ENCODE measurements around the gene SLC49A4. TPM values are rescaled to one million over a fixed set of nuclear protein-coding genes. Genes with fewer than 3 reads are reported as not detected.

The SLC49A4 gene
- total and polyA plus RNA-seq, 2 of the 8 experiments (the other 6 are each of a cell fraction or from before 2014, with no cell fraction given), result 9.5 to 10.2 TPM

- no peak overlapping the region; the same call in 1 of the 2 replicates for H2AK5ac ChIP-seq (ENCODE audit: low read depth, low read length)
- no peak overlapping the region for H3K9ac ChIP-seq (replicated peaks in 1 of 4; ENCODE audit: extremely low read depth in 1 of 4, low read depth in 3 of 4, low read length in 3 of 4)
- POLR2A ChIA-PET (ENCODE audit: partially characterized antibody), result interaction anchor here (0.8 to 1.2 kb wide), 8 partner anchors 14 to 376 kb away, joined by 3 to 5 read pairs (median 3); partner anchors contain the start of genes FAM162A and HSPBAP1
- no peak overlapping the region for H3K23ac ChIP-seq (ENCODE audit: insufficient read length)
- peak overlapping the region; percentile 16 to 21 for H3K4me2 ChIP-seq (ENCODE audit: insufficient read depth in 1 of 2, low read depth in 2 of 2, low read length in 2 of 2)
- no peaks in the 10 kb centered on the region for H3K9me3 ChIP-seq (ENCODE audit: insufficient read depth in 2 of 2, low read depth in 1 of 2, low read length in 1 of 2)
- H4K8ac ChIP-seq (ENCODE audit: extremely low read depth, insufficient read depth, low read length), result no peak overlapping the region
- no peaks in the 10 kb centered on the region for H3K79me1 ChIP-seq (ENCODE audit: low read depth, low read length)
- peak overlapping the region; percentile 43; the same call in 1 of the 2 replicates for H3K27ac ChIP-seq (ENCODE audit: low read depth, low read length)
- H2BK12ac ChIP-seq (ENCODE audit: low read depth, low read length), result peak overlapping the region; percentile 90
- H3K56ac ChIP-seq (replicated peaks; ENCODE audit: insufficient read length, low read depth, low read length), result no peak overlapping the region
- H2BK5ac ChIP-seq (ENCODE audit: low read depth, low read length), result peak overlapping the region; percentile 82
- H2BK120ac ChIP-seq (replicated peaks; ENCODE audit: low read depth, low read length), result peak overlapping the region; percentile 87
- DNase-seq (ENCODE audit: low read depth in 1 of 2, low spot score in 2 of 2), result peak; percentile 53 to 56
- H2AFZ ChIP-seq (ENCODE audit: low read length), result no peak overlapping the region
- no peaks in the 10 kb centered on the region for H4K20me1 ChIP-seq (replicated peaks in 1 of 2; ENCODE audit: control insufficient read depth in 1 of 2, insufficient read depth in 2 of 2, low read length in 2 of 2)
- no peak overlapping the region for H2BK20ac ChIP-seq (ENCODE audit: low read length)
- H3K4me3 ChIP-seq (ENCODE audit: extremely low read depth in 1 of 4, insufficient read depth in 2 of 4, low read depth in 3 of 4, low read length in 4 of 4), result peak overlapping the region in 1 of 4 experiments; percentile 11; a peak in 1 of 8 replicates
- H3K14ac ChIP-seq (ENCODE audit: insufficient read length), result no peak overlapping the region
- CTCF ChIA-PET (ENCODE audit: partially characterized antibody), result interaction anchor here (0.8 to 1.6 kb wide), 6 partner anchors 14 to 142 kb away, joined by 3 to 4 read pairs (median 3); no protein-coding TSS in a partner anchor
- H4K91ac ChIP-seq (replicated peaks; ENCODE audit: insufficient read length, low read length), result no peak overlapping the region
- no peaks in the 10 kb centered on the region for H3K23me2 ChIP-seq (ENCODE audit: low read depth, low read length)
- no peaks in the 10 kb centered on the region for H3K27me3 ChIP-seq (replicated peaks in 1 of 4; ENCODE audit: control insufficient read depth in 3 of 4, extremely low read depth in 1 of 4, insufficient read depth in 3 of 4, low read length in 3 of 4)
- no peak overlapping the region for H3K4ac ChIP-seq (replicated peaks; ENCODE audit: insufficient read length, low read depth, low read length)
- no peak overlapping the region for H3K18ac ChIP-seq (ENCODE audit: extremely low read depth, low read length)
- H2BK15ac ChIP-seq (ENCODE audit: low read length), result no peak overlapping the region
- H3K36me3 ChIP-seq (ENCODE audit: control insufficient read depth in 2 of 4, insufficient read depth in 4 of 4, low read length in 3 of 4), result no peaks in the 10 kb centered on the region; a peak in 1 of 8 replicates
- 51% methylated on average over 3 of the region's 3 CpGs; no CpG with 5 or more reads in 1 of the 2 experiments for WGBS, 2 experiments (ENCODE audit: extremely low coverage in 1 of 2, insufficient coverage in 1 of 2, insufficient read length in 1 of 2, insufficient replicate concordance in 2 of 2, low coverage in 1 of 2, low lambda C conversion rate in 2 of 2, missing lambda C conversion rate in 1 of 2)
- FAIRE-seq, result peak; percentile 96
- H3K79me2 ChIP-seq (ENCODE audit: control insufficient read depth in 1 of 2, insufficient read depth in 2 of 2, low read length in 2 of 2), result no peaks in the 10 kb centered on the region
- H3K4me1 ChIP-seq (replicated peaks in 1 of 4; ENCODE audit: control insufficient read depth in 3 of 4, insufficient read depth in 4 of 4, low read length in 3 of 4), result peaks cover 0 to 10% (median 8%) of the 10 kb centered on the region in 4 experiments; a peak in 4 of 7 replicates
- H4K5ac ChIP-seq (ENCODE audit: insufficient read length, low read depth, low read length), result peak overlapping the region; percentile 86
- TF ChIP-seq HDAC2 (IDR thresholded peaks at IDR 0.05; ENCODE audit: borderline replicate concordance in 1 of 2, low read depth in 2 of 2, low read length in 2 of 2) (peak; percentile 36 to 53; a peak in 1 of 4 replicates), NANOG (IDR thresholded peaks at IDR 0.05; ENCODE audit: insufficient read depth, low read depth, low read length, poor library complexity, severe bottlenecking) (peak; percentile 53), TEAD4 (IDR thresholded peaks at IDR 0.05; ENCODE audit: low read depth, low read length) (peak; percentile 98), CEBPB (IDR thresholded peaks at IDR 0.05; ENCODE audit: low read depth, low read length) (peak; percentile 86), YY1 (IDR thresholded peaks at IDR 0.05; ENCODE audit: low read depth, low read length) (no peak), CREB1 (IDR thresholded peaks at IDR 0.05) (no peak), JUND (IDR thresholded peaks at IDR 0.05; ENCODE audit: low read length) (0 out of 2 replicates have a peak, but pooled peaks have one; percentile 26), TAF1 (IDR thresholded peaks at IDR 0.05; ENCODE audit: low read depth, low read length) (no peak), CHD1 (IDR thresholded peaks at IDR 0.05; ENCODE audit: low read depth, low read length) (no peak), POU5F1 (IDR thresholded peaks at IDR 0.05; ENCODE audit: low read depth, low read length) (no peak), BCL11A (IDR thresholded peaks at IDR 0.05; ENCODE audit: low read depth in 2 of 2, low read length in 2 of 2) (peak in 1 of 2 experiments; percentile 62)
These were observed 34.2 kb upstream of the SLC49A4 start for GRCh38 chr3:122760453-122761271.

Measured in H1 (cell line).